ENCODE results near the gene UQCRQ.

Gene UQCRQ

GRCh38 chr5:132866342-132867045 lies at the start of gene UQCRQ, which contains the start of gene GDF9:
TSS of gene UQCRQ (plus strand) at chr5:132866642. CDS start at chr5:132866882, 240 bp downstream.
TSS of gene GDF9 (minus strand) at chr5:132866469. CDS start at chr5:132864533, 1,936 bp downstream.
- peak; percentile 97 for FAIRE-seq
- peak; percentile 90 for DNase-seq (ENCODE audit: insufficient read length, low spot score)

- no peak for FAIRE-seq
- no peak for DNase-seq (ENCODE audit: insufficient read length, low spot score)
These were observed 49.4 kb upstream of the UQCRQ start for GRCh38 chr5:132817011-132817410.

- no peak for FAIRE-seq
- no peak for DNase-seq (ENCODE audit: insufficient read length, low spot score)
These were observed 47.0 kb upstream of the UQCRQ start for GRCh38 chr5:132819468-132819867.

GRCh38 chr5:132820162-132820754 lies 46.2 kb upstream of the UQCRQ start:
- peak; percentile 100 for FAIRE-seq
- DNase-seq (ENCODE audit: insufficient read length, low spot score): peak; percentile 97

GRCh38 chr5:132821350-132821749 lies 45.1 kb upstream of the UQCRQ start:
- FAIRE-seq (no peak), DNase-seq (ENCODE audit: insufficient read length, low spot score) (no peak)

- FAIRE-seq: no peak
These were observed 44.7 kb upstream of the UQCRQ start for GRCh38 chr5:132821791-132822190.

GRCh38 chr5:132822650-132823480 lies 43.6 kb upstream of the UQCRQ start:
- FAIRE-seq (no peak), DNase-seq (ENCODE audit: insufficient read length, low spot score) (no peak)

More at GRCh38 chr5:132821791-132822190, 44.7 kb upstream of the UQCRQ start:
- no peak for DNase-seq (ENCODE audit: insufficient read length, low spot score)

GRCh38 chr5:132823481-132824050 lies 42.9 kb upstream of the UQCRQ start:
- DNase-seq (ENCODE audit: insufficient read length, low spot score) (no peak), FAIRE-seq (peak; percentile 4)

GRCh38 chr5:132824426-132824825 lies 42.0 kb upstream of the UQCRQ start:
- DNase-seq (ENCODE audit: insufficient read length, low spot score): no peak
- FAIRE-seq: no peak

- no peak for DNase-seq (ENCODE audit: insufficient read length, low spot score)
- FAIRE-seq: no peak
These were observed 41.2 kb upstream of the UQCRQ start for GRCh38 chr5:132825033-132825833.

GRCh38 chr5:132825834-132826391 lies 40.5 kb upstream of the UQCRQ start:
- DNase-seq (ENCODE audit: insufficient read length, low spot score): no peak
- no peak for FAIRE-seq

GRCh38 chr5:132826424-132827082 lies 39.9 kb upstream of the UQCRQ start:
- DNase-seq (ENCODE audit: insufficient read length, low spot score) (no peak), FAIRE-seq (no peak)

- DNase-seq (ENCODE audit: insufficient read length, low spot score): no peak
- FAIRE-seq: no peak
These were observed 38.3 kb upstream of the UQCRQ start for GRCh38 chr5:132827943-132828673.

- DNase-seq (ENCODE audit: insufficient read length, low spot score): no peak
- no peak for FAIRE-seq
These were observed 37.5 kb upstream of the UQCRQ start for GRCh38 chr5:132828846-132829494.

- FAIRE-seq: peak; percentile 44
- DNase-seq (ENCODE audit: insufficient read length, low spot score): peak; percentile 97
These were observed 36.6 kb upstream of the UQCRQ start for GRCh38 chr5:132829742-132830435.

- DNase-seq (ENCODE audit: insufficient read length, low spot score) (peak; percentile 85), FAIRE-seq (peak; percentile 31)
These were observed 35.9 kb upstream of the UQCRQ start, which contains the start of gene SHROOM1 for GRCh38 chr5:132830436-132831094. TSS of gene SHROOM1 (minus strand) at chr5:132830647. CDS start at chr5:132826140, 4,507 bp downstream.
